Measurements from ENCODE around the gene C2CD2L. TPM values are rescaled to one million over a fixed set of nuclear protein-coding genes. Genes with fewer than 3 reads are reported as not detected.

The C2CD2L gene
- total RNA-seq, 4 donors from 2014 or later, result 5.1 to 12.8 (median 8.0) TPM

DNA sequence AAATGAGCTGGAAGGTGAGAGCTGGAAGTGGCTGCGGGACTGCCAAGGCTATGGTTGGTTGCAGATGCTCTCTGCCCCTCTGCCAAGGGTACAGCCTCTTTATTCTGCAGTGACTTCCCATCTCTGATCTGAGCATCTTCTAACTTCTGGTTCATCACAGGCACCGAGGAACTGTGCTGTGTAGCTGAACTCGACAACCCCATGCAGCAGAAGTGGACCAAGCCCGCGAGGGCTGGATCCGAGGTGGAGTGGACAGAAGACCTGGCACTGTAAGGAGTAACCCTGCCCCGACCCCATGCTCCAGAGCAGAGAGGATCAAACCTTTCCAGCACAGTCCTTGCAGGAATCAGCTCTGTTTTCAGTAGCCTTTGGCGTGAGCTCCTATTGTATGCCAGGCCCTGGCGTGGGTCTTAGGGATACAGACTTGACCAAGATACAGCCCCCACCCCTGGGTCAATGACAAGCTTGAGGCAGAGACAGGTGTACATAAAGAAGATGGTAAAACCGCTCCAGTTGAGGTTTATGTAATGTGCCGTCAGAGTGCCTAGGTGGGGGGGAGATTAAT, 4.3 kb downstream of the C2CD2L start:
- H3K9me3 ChIP-seq, result no peaks in the 10 kb centered on the region
- no peak for DNase-seq
- intact Hi-C loops (cut with DNase I), result no loop called here
- H3K27me3 ChIP-seq, result no peaks in the 10 kb centered on the region
- TF ChIP-seq, protein P1, sequence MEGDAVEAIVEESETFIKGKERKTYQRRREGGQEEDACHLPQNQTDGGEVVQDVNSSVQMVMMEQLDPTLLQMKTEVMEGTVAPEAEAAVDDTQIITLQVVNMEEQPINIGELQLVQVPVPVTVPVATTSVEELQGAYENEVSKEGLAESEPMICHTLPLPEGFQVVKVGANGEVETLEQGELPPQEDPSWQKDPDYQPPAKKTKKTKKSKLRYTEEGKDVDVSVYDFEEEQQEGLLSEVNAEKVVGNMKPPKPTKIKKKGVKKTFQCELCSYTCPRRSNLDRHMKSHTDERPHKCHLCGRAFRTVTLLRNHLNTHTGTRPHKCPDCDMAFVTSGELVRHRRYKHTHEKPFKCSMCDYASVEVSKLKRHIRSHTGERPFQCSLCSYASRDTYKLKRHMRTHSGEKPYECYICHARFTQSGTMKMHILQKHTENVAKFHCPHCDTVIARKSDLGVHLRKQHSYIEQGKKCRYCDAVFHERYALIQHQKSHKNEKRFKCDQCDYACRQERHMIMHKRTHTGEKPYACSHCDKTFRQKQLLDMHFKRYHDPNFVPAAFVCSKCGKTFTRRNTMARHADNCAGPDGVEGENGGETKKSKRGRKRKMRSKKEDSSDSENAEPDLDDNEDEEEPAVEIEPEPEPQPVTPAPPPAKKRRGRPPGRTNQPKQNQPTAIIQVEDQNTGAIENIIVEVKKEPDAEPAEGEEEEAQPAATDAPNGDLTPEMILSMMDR (IDR thresholded peaks at IDR 0.05), result no peak
- no peak for TF ChIP-seq POLR2A (IDR thresholded peaks at IDR 0.05)
- peaks cover 11 to 57% (median 16%) of the 10 kb centered on the region in 3 donors for H3K4me1 ChIP-seq
- H3K36me3 ChIP-seq, result peaks cover 14 to 67% (median 18%) of the 10 kb centered on the region in 3 donors
- no peak overlapping the region for H3K27ac ChIP-seq
- WGBS, 2 donors, result 74 to 86% methylated on average over 4 of the region's 11 CpGs
- no peak overlapping the region for H3K4me3 ChIP-seq

DNA sequence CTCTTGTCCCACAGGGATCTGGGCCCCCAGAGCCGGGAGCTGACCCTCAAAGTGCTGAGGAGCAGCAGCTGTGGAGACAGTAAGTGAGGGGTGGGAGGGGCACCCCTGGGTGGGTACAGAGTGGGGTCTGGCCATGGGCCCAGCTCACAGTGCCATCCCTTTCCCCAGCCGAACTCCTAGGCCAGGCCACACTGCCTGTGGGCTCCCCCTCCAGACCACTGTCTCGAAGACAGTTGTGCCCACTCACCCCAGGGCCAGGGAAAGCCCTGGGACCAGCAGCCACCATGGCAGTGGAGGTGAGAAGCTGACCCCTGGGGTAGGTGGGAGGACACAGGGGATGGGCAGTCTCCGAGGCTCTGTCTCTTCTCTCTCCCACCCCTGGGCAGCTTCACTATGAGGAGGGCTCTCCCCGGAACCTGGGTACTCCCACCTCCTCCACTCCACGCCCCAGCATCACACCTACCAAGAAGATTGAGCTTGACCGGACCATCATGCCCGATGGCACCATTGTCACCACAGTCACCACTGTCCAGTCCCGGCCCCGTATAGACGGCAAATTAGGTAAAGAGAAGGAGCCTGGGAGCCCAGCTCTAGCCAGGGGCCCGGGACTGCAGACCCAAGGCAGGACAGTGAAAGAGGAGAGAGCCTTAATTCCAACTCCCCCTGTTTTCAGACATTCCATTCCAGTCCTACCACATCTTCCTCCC, 5.3 kb downstream of the C2CD2L start:
- intact Hi-C loops (cut with DNase I), result no loop called here
- 92 to 96% methylated on average over 6 to 7 of the region's 12 CpGs for WGBS, 2 donors

GRCh38 chr11:119113716-119114115, 6.6 kb downstream of the C2CD2L start:
- 91 to 100% methylated on average over 2 to 4 of the region's 9 CpGs for WGBS, 2 donors
- Histone ChIP-seq H3K4me3 (no peak overlapping the region), H3K27ac (no peak overlapping the region), H3K36me3 (peaks cover 18 to 84% (median 22%) of the 10 kb centered on the region in 3 donors), H3K4me1 (peaks cover 1 to 36% (median 6%) of the 10 kb centered on the region in 3 donors), H3K9me3 (no peaks in the 10 kb centered on the region), H3K27me3 (no peaks in the 10 kb centered on the region)
- intact Hi-C loops (cut with DNase I), result no loop called here
- DNase-seq, result no peak
- TF ChIP-seq, protein P1 (IDR thresholded peaks at IDR 0.05), result no peak
- TF ChIP-seq POLR2A (IDR thresholded peaks at IDR 0.05), result no peak

More for the DNA sequence above, 5.3 kb downstream of the C2CD2L start:
- H3K4me1 ChIP-seq, result peaks cover 6 to 48% (median 13%) of the 10 kb centered on the region in 3 donors
- TF ChIP-seq, protein P1 (IDR thresholded peaks at IDR 0.05), result no peak
- no peak for TF ChIP-seq POLR2A (IDR thresholded peaks at IDR 0.05)
- peaks cover 18 to 78% (median 20%) of the 10 kb centered on the region in 3 donors for H3K36me3 ChIP-seq
- H3K27me3 ChIP-seq, result no peaks in the 10 kb centered on the region
- DNase-seq, result no peak
- H3K27ac ChIP-seq, result no peak overlapping the region
- no peaks in the 10 kb centered on the region for H3K9me3 ChIP-seq
- no peak overlapping the region for H3K4me3 ChIP-seq

GRCh38 chr11:119114351-119114750, 7.2 kb downstream of the C2CD2L start:
- H3K4me1 ChIP-seq, result peaks cover 0 to 29% (median 2%) of the 10 kb centered on the region in 3 donors
- intact Hi-C loops (cut with DNase I), result no loop called here
- H3K36me3 ChIP-seq, result peaks cover 18 to 84% (median 22%) of the 10 kb centered on the region in 3 donors
- no peak overlapping the region for H3K4me3 ChIP-seq
- no peaks in the 10 kb centered on the region for H3K9me3 ChIP-seq
- WGBS, 2 donors, result 86 to 89% methylated on average over 5 of the region's 5 CpGs
- DNase-seq, result no peak
- no peak overlapping the region for H3K27ac ChIP-seq
- no peak for TF ChIP-seq POLR2A (IDR thresholded peaks at IDR 0.05)
- TF ChIP-seq, protein P1 (IDR thresholded peaks at IDR 0.05), result no peak
- H3K27me3 ChIP-seq, result no peaks in the 10 kb centered on the region
